K562 (cell line): ENCODE measurements around the gene BCKDK. TPM values are rescaled to one million over a fixed set of nuclear protein-coding genes. Genes with fewer than 3 reads are reported as not detected.

Experiments
- AFF1 ChIP-seq, 2 experiments: fragments of 450-650 bp; IDR thresholded peaks; 2 replicates each; pipeline ENCODE4 v1.6.1; 2018; ENCODE audit warnings: mild to moderate bottlenecking in 2 of 2, low read depth in 1 of 2; ENCODE audit not compliant: partially characterized antibody in 2 of 2
- ARHGAP35 ChIP-seq: fragments of 450-650 bp; IDR thresholded peaks from 2 replicates; pipeline ENCODE4 v1.6.1; 2018; ENCODE audit not compliant: partially characterized antibody
- FOXM1 ChIP-seq, 2 experiments: fragments of 450-650 bp in 1 of 2; sonication (generic) in 1 of 2; formaldehyde crosslinking in 1 of 2; IDR thresholded peaks; 2 replicates each; pipeline versions ENCODE4 v1.6.1 to v1.9.0; 2017 to 2022; ENCODE audit warnings: low read depth in 2 of 2, mild to moderate bottlenecking in 2 of 2, missing genetic modification reagents in 1 of 2, moderate library complexity in 1 of 2
- GABPB1 ChIP-seq: sonication (generic); formaldehyde crosslinking; IDR thresholded peaks from 2 replicates; pipeline ENCODE4 v1.8.0; 2022; ENCODE audit warnings: mild to moderate bottlenecking, missing genetic modification reagents
- LARP7 ChIP-seq: fragments of 450-650 bp; IDR thresholded peaks from 2 replicates; pipeline ENCODE4 v1.6.1; 2016
- NELFE ChIP-seq: IDR thresholded peaks from 2 replicates; pipeline ENCODE4 v1.6.1; 2011; ENCODE audit warnings: mild to moderate bottlenecking; ENCODE audit not compliant: insufficient read depth, insufficient read length
- PHB ChIP-seq: fragments of 250-450 bp; sonication (Bioruptor Pico); IDR thresholded peaks from 2 replicates; pipeline ENCODE4 v1.5.0; 2021
- PREB ChIP-seq: sonication (generic); formaldehyde crosslinking; IDR thresholded peaks from 2 replicates; pipeline ENCODE4 v1.8.1; 2023; ENCODE audit warnings: mild to moderate bottlenecking, missing genetic modification reagents
- SP1 ChIP-seq: sonication (generic); formaldehyde crosslinking; IDR thresholded peaks from 2 replicates; pipeline ENCODE4 v1.8.1; 2022; ENCODE audit warnings: mild to moderate bottlenecking, missing genetic modification reagents
- ZNF318 ChIP-seq, 2 experiments: fragments of 450-650 bp; IDR thresholded peaks; 2 replicates each; pipeline ENCODE4 v1.6.1; 2016; ENCODE audit warnings: mild to moderate bottlenecking in 2 of 2, borderline replicate concordance in 1 of 2, low read depth in 1 of 2, moderate library complexity in 1 of 2
- ZNF586 ChIP-seq: fragments of 450-650 bp; formaldehyde crosslinking; conservative IDR thresholded peaks from 2 replicates; pipeline ENCODE4 v1.4.0; 2020; ENCODE audit warnings: mild to moderate bottlenecking, moderate library complexity
- ZSCAN29 ChIP-seq: fragments of 450-650 bp; IDR thresholded peaks from 2 replicates; pipeline ENCODE4 v1.6.1; 2017
- polyA plus RNA-seq, 8 experiments: library from polyadenylated mRNA; depleted of rRNA in 4 of 8; stranded (reverse) in 5 of 8; unstranded in 3 of 8; fragments of >200 nt; fragmentation: Nextera tagmentation in 2 of 8; fragmentation: Illumina TruSeq in 1 of 8; extraction: Ambion mirVana in 2 of 8; extraction: Trizol in 1 of 8; gene quantifications; 2 replicates each; pipeline versions ENCODE4 v1.2.1 to v1.2.3, GENCODE V29; 2011 to 2014; ENCODE audit warnings: inconsistent platforms in 1 of 8, missing spikeins in 1 of 8
- total RNA-seq, 7 experiments: library from RNA; depleted of rRNA in 6 of 7; stranded (reverse); fragments of >200 nt in 6 of 7; fragmentation: Illumina TruSeq in 2 of 7; extraction: Trizol in 2 of 7; gene quantifications; 2 replicates each; pipeline versions ENCODE4 v1.2.1 to v1.2.3, GENCODE V29; 2011 to 2021; ENCODE audit warnings: low replicate concordance in 1 of 7
- TF ChIP-seq, protein P1 (sequence below): fragments of 450-650 bp; IDR thresholded peaks from 2 replicates; pipeline ENCODE4 v1.6.1; 2016; ENCODE audit warnings: low read depth, mild to moderate bottlenecking, moderate library complexity

BCKDK gene
- total and polyA plus RNA-seq, 9 of the 15 experiments (the other 6 are each of a cell fraction or from before 2014, with no cell fraction given): 0.58 to 34.8 (median 13.1) TPM

GRCh38 chr16:31094424-31095120, 13.6 kb upstream of the BCKDK start, which contains the start of gene VKORC1 (continued):
- TF ChIP-seq ZNF318 (IDR thresholded peaks at IDR 0.05; ENCODE audit: borderline replicate concordance in 1 of 2, low read depth in 1 of 2): no peak
- TF ChIP-seq GABPB1 (CRISPR knock-in tag): peak; percentile 75
- TF ChIP-seq SP1 (CRISPR knock-in tag): peak; percentile 70
- no peak for TF ChIP-seq PREB (CRISPR knock-in tag)
- no peak for TF ChIP-seq PHB (CRISPR knock-in tag)
- TF ChIP-seq NELFE: no peak
- peak in 1 of 2 experiments; percentile 97 for TF ChIP-seq AFF1 (IDR thresholded peaks at IDR 0.05; ENCODE audit: low read depth in 1 of 2, partially characterized antibody in 2 of 2)
- TF ChIP-seq FOXM1 (IDR thresholded peaks at IDR 0.05; ENCODE audit: low read depth): 0 out of 2 replicates have a peak, but pooled peaks have one; percentile 8
- no peak for TF ChIP-seq FOXM1 (CRISPR knock-in tag; IDR thresholded peaks at IDR 0.05; ENCODE audit: low read depth)
- TF ChIP-seq ARHGAP35: no peak
- TF ChIP-seq LARP7: 0 out of 2 replicates have a peak, but pooled peaks have one; percentile 46
- TF ChIP-seq, protein P1, sequence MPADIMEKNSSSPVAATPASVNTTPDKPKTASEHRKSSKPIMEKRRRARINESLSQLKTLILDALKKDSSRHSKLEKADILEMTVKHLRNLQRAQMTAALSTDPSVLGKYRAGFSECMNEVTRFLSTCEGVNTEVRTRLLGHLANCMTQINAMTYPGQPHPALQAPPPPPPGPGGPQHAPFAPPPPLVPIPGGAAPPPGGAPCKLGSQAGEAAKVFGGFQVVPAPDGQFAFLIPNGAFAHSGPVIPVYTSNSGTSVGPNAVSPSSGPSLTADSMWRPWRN: no peak
- no peak for TF ChIP-seq ZNF586 (CRISPR knock-in tag)
- no peak for TF ChIP-seq ZSCAN29
